Epithelial cell of proximal tubule (primary cell): ENCODE data around the gene C5. TPM values are rescaled to one million over a fixed set of nuclear protein-coding genes. Genes with fewer than 3 reads are reported as not detected.

Experiments used
- DNase-seq: peaks from one replicate; pipeline ENCODE4 v3.0.0-alpha.2; 2011; ENCODE audit warnings: low read depth
- H3K4me3 ChIP-seq: 2 replicates; pipeline ENCODE4 v1.5.1; 2011; ENCODE audit warnings: low read depth, mild to moderate bottlenecking, low read length
- CTCF ChIP-seq: conservative IDR thresholded peaks from 2 replicates; pipeline ENCODE4 v1.5.1; 2012; ENCODE audit warnings: low read depth, mild to moderate bottlenecking, low read length
- total RNA-seq: library from RNA; depleted of rRNA; stranded (reverse); fragments of >200 nt; gene quantifications from 2 replicates; pipeline ENCODE4 v1.2.3, GENCODE V29; 2015

The C5 gene
- total RNA-seq, 1 donor from 2014 or later: 0.52 TPM

DNA sequence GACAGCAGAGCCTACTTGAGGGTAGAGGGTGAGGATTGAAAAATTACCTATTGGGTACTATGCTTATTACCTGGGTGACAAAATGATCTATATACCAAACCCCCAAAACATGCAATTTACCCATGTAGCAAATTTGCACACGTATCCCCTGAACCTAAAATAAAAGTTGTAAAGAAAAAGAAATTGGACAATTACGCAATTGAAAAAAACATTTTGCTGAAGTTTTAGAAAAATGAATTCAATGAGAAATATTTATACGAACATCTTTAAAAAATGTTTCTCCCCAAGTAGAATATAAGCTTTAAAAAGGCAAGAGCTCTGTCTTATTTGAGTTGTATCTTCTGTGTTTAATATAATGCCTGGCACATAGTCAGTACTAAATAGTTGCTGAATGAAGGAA is 93.2 kb downstream of the C5 start:
- no peak for DNase-seq
- H3K4me3 ChIP-seq: no peak overlapping the region
- TF ChIP-seq CTCF: no peak

- no peak for DNase-seq
- H3K4me3 ChIP-seq: no peak overlapping the region
- no peak for TF ChIP-seq CTCF
These were observed 98.0 kb downstream of the C5 start for GRCh38 chr9:120951960-120952618.

DNA sequence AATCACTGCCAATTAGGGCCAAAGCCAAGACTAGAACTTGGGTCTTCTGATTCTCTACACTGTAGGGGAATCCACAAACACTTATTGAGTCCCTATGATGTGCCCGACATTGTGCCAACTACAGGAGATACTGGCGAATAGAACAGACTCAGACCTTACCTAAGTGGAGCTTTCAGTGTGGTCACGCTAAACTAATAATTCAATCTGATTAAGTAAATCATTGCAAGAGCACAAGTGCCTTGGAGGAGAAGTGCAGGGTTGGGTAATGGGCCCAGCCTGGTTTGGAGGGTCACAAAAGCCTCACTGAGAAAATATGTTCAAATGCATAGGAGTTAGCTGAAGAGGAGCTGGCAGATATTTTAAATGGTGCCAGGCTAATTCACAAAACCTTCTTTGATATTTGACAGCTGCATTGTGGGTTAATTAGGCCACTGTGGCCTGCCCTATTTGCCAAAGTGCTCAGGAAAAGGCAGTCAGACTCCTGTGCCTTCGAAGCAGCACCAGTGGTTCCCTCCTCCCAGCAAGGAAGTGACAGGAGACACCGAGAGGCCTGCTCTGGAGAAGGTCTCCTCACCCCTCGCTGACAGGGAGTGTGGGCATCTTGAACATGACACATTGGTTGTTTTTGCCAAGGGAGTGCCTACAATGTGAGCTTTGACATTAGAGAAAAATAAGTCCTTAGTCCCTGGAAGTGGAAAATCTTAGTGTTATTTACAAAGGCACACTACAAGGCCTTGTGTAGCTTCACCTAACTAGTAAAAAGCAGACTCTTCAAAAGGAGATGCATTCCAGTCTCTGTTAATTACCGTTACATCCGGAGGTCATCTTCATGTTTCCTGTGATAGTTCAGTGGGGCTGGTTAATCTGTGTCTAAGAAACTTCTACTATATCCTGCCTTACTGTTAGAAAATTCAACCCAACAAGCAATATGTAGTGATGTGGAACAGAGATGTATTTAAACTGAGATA is 99.4 kb downstream of the C5 start:
- no peak for DNase-seq
- H3K4me3 ChIP-seq: no peak overlapping the region
- no peak for TF ChIP-seq CTCF

- no peak for DNase-seq
- TF ChIP-seq CTCF: no peak
- H3K4me3 ChIP-seq: no peak overlapping the region
These were observed 100.8 kb downstream of the C5 start for GRCh38 chr9:120949290-120949689.

DNA sequence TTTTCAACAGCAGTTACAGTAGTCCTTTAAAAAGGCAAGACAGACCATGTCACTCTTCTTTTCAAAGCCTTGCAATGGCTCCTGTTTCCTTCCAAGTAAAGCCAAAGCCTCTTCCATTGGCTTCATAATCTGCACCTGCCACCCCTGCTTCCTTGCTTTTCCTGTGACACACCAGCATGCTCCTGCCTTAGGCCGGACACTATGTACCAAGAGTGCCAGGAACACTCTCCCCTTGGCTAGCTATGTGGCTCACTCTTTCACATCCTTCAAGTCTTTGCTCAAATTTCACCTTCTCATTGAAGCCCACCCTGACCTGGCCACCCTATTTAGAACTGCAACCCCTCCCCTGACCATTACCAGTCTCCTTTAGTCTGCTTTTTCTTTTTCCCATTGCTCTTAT is 101.3 kb downstream of the C5 start:
- H3K4me3 ChIP-seq: no peak overlapping the region
- no peak for TF ChIP-seq CTCF
- no peak for DNase-seq

- no peak for TF ChIP-seq CTCF
These were observed 102.9 kb downstream of the C5 start for GRCh38 chr9:120947222-120947621.

More at GRCh38 chr9:120947222-120947621, 102.9 kb downstream of the C5 start:
- DNase-seq: no peak
- no peak overlapping the region for H3K4me3 ChIP-seq
